ENCODE measurements around the gene CMTM4. TPM values are rescaled to one million over a fixed set of nuclear protein-coding genes. Genes with fewer than 3 reads are reported as not detected.

The CMTM4 gene
- total and polyA plus RNA-seq, 12 donors: 4.5 to 14.6 (median 11.7) TPM

DNA sequence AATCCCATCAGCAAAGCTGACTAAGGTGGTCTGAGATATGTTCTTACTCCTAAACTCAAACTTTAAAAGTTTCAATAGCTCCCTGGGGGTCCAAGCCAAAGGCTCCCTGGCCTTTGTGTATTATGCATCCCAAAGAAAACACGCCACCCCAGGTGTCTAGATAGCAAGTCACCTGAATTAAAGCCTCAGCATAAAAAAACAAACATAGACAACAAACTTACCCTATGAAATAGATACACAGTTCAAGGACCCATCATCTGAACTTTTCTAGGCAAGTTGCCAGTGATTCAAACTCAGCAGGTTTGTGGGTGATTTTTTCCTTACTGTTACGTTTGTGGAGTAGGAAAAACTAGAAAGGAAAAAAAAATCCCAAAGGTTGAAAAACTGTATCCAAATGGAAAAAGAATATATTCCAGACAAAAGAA is 79.5 kb downstream of the CMTM4 start:
- no peak for ATAC-seq
- WGBS, 2 donors: 91 to 94% methylated on average over 2 of the region's 2 CpGs
- Histone ChIP-seq H3K36me3 (peaks cover 0 to 48% (median 5%) of the 10 kb centered on the region in 9 donors), H3K4me1 (peaks cover 0 to 27% (median 18%) of the 10 kb centered on the region in 9 donors), H3K27ac (no peak overlapping the region), H3K27me3 (no peaks in the 10 kb centered on the region), H3K9me3 (no peaks in the 10 kb centered on the region), H3K4me3 (no peak overlapping the region)
- TF ChIP-seq, protein P1, sequence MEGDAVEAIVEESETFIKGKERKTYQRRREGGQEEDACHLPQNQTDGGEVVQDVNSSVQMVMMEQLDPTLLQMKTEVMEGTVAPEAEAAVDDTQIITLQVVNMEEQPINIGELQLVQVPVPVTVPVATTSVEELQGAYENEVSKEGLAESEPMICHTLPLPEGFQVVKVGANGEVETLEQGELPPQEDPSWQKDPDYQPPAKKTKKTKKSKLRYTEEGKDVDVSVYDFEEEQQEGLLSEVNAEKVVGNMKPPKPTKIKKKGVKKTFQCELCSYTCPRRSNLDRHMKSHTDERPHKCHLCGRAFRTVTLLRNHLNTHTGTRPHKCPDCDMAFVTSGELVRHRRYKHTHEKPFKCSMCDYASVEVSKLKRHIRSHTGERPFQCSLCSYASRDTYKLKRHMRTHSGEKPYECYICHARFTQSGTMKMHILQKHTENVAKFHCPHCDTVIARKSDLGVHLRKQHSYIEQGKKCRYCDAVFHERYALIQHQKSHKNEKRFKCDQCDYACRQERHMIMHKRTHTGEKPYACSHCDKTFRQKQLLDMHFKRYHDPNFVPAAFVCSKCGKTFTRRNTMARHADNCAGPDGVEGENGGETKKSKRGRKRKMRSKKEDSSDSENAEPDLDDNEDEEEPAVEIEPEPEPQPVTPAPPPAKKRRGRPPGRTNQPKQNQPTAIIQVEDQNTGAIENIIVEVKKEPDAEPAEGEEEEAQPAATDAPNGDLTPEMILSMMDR (IDR thresholded peaks at IDR 0.05): no peak
- intact Hi-C loops (cut with DNase I): loop anchor here in 1 of 10 donors (10.0 kb wide), 1 partner anchor 248 kb away; no protein-coding TSS in a partner anchor
- no peak for DNase-seq

DNA sequence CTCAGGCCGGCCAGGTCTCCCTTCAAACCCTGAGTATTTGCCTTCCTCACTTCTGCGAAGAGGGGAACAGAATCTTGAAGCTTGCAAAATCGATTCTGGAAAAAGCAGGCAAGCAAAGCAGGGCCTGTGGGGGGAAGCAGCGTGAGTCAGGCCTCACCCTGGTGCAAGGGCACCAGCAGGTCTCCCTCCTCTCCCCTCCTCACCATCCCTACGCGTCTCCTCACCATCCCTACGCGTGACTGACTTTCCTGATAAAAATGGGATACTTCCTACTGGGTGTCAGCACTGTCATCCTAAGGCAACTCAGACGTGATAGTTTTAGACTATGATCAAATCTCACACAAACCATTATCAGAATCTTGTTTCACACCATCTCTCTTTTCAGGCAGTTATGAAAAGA is 80.0 kb downstream of the CMTM4 start:
- WGBS, 2 donors: 78% methylated on average over 9 of the region's 9 CpGs

DNA sequence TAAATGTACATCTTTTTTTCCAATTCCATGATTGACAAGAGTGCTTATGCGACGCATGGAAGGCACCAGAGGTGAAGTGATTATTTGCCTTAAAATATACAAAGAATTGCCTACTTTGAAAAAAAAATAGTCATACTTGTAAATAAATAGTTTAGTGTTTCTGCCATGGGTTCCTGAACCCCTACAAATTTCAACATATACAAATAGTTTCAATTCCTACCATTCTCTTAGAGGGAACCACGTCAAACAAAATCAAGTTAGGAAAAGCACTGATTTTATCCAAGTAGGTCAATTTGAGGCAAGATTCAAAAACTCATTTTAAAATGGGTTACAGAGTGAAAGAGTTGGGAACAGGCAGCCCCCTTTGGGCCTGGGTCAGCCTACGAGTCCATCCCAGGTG is 80.4 kb downstream of the CMTM4 start:
- 92 to 95% methylated on average over 4 of the region's 4 CpGs for WGBS, 2 donors
- intact Hi-C loops (cut with DNase I): loop anchor here in 1 of 10 donors (10.0 kb wide), 1 partner anchor 249 kb away; no protein-coding TSS in a partner anchor
- Histone ChIP-seq H3K4me3 (no peak overlapping the region), H3K27me3 (no peaks in the 10 kb centered on the region), H3K9me3 (no peaks in the 10 kb centered on the region), H3K4me1 (peaks cover 0 to 27% (median 18%) of the 10 kb centered on the region in 9 donors), H3K27ac (no peak overlapping the region), H3K36me3 (peaks cover 0 to 48% (median 11%) of the 10 kb centered on the region in 9 donors)
- TF ChIP-seq, protein P1 (IDR thresholded peaks at IDR 0.05): no peak
- ATAC-seq (no peak), DNase-seq (no peak)

More for the DNA sequence above, 80.0 kb downstream of the CMTM4 start:
- ATAC-seq (no peak), DNase-seq (no peak)
- peaks cover 0 to 48% (median 8%) of the 10 kb centered on the region in 9 donors for H3K36me3 ChIP-seq
- TF ChIP-seq, protein P1 (IDR thresholded peaks at IDR 0.05): no peak
- no peaks in the 10 kb centered on the region for H3K9me3 ChIP-seq
- intact Hi-C loops (cut with DNase I): loop anchor here in 1 of 10 donors (10.0 kb wide), 1 partner anchor 248 kb away; no protein-coding TSS in a partner anchor
- peaks cover 0 to 27% (median 18%) of the 10 kb centered on the region in 9 donors for H3K4me1 ChIP-seq
- no peak overlapping the region for H3K4me3 ChIP-seq
- H3K27me3 ChIP-seq: no peaks in the 10 kb centered on the region
- no peak overlapping the region for H3K27ac ChIP-seq

DNA sequence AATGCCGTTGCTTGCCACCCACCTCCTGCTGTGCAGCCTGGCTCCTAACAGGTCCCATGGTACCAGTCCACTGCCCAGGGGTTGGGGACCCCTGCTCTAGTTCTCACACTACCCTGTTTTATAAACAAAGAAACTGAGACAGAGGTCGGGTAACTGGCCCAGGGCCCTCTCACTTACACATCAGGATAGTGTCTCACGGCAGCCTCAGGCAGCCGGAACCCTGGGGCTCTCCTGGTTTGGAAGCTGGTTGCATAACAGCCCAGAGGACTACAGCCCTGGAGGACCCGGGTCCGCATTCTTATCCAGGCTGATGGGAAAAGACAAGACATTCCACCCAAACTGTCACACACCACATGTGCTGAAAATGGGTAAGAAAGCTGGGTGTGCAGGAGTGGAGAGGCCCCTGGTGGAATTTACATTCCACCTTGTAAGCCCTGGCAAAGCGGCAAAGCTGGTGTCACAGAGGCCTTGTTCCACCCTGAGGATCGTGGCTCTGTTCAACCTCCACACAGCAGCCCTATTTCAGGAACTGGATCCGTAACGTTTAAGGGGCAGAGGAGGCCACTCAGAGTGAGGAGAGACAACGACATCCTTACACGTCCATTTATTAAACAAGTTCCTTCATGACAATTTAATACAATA is 82.3 kb downstream of the CMTM4 start:
- Histone ChIP-seq H3K9me3 (no peaks in the 10 kb centered on the region), H3K27me3 (no peaks in the 10 kb centered on the region), H3K4me3 (no peak overlapping the region), H3K27ac (no peak overlapping the region), H3K4me1 (peaks cover 0 to 15% (median 10%) of the 10 kb centered on the region in 9 donors), H3K36me3 (peaks cover 0 to 63% (median 26%) of the 10 kb centered on the region in 9 donors)
- TF ChIP-seq, protein P1 (IDR thresholded peaks at IDR 0.05): no peak
- 86 to 88% methylated on average over 12 of the region's 12 CpGs for WGBS, 2 donors
- intact Hi-C loops (cut with DNase I): loop anchor here in 4 of 10 donors (5.0 to 10.0 kb wide), 3 partner anchors 43 to 253 kb away; no protein-coding TSS in a partner anchor
- no peak for ATAC-seq
- DNase-seq: no peak

Data from heart right ventricle (tissue), 16 donors.